Measurements from ENCODE around the gene GLDN. TPM values are rescaled to one million over a fixed set of nuclear protein-coding genes. Genes with fewer than 3 reads are reported as not detected.

Gene GLDN
- total RNA-seq, 1 experiment from 2014 or later, result 1.3 TPM

- H3K27me3 Mint-ChIP-seq (ENCODE audit: low read depth), result no peaks in the 10 kb centered on the region
- H3K9ac ChIP-seq (ENCODE audit: extremely low read depth, insufficient read length, low read length), result no peak overlapping the region
- no peak overlapping the region for H3T11ph ChIP-seq (ENCODE audit: low read length)
- no peak overlapping the region for H3K56ac ChIP-seq (ENCODE audit: insufficient read length, low read depth, low read length)
- H3K23me2 ChIP-seq (ENCODE audit: insufficient read length, low read depth, low read length, poor library complexity, severe bottlenecking), result no peaks in the 10 kb centered on the region
- no peak overlapping the region for H3K4me3 Mint-ChIP-seq
- WGBS (ENCODE audit: extremely low coverage, insufficient read length, low lambda C conversion rate), result no CpG with 5 or more reads among the region's 4 CpGs
- H3K79me2 ChIP-seq (ENCODE audit: insufficient read depth, low read length), result no peaks in the 10 kb centered on the region
- H3K79me1 ChIP-seq (ENCODE audit: insufficient read depth, low read depth, low read length, poor library complexity, severe bottlenecking), result no peaks in the 10 kb centered on the region
- H2AK5ac ChIP-seq (ENCODE audit: insufficient read length, low read length), result no peak overlapping the region
- no peak overlapping the region for H3K4me2 ChIP-seq (ENCODE audit: insufficient read depth, insufficient read length, low read length)
- H3K36me3 Mint-ChIP-seq (ENCODE audit: insufficient read depth in 1 of 3, low read depth in 3 of 3), result no peaks in the 10 kb centered on the region
- no peak overlapping the region for H2AFZ ChIP-seq (ENCODE audit: low read length)
- H3K9me3 ChIP-seq (ENCODE audit: control insufficient read depth, low read depth, low read length), result no peaks in the 10 kb centered on the region
- no peak overlapping the region for H2BK12ac ChIP-seq (ENCODE audit: insufficient read length, low read depth, low read length)
- H3K18ac ChIP-seq (ENCODE audit: insufficient read length, low read depth, low read length), result no peak overlapping the region
- H3K4ac ChIP-seq (ENCODE audit: low read depth, low read length), result no peak overlapping the region
- H4K8ac ChIP-seq (replicated peaks; ENCODE audit: insufficient read length, low read depth, low read length), result no peak overlapping the region
- H4K20me1 ChIP-seq (ENCODE audit: control insufficient read depth, insufficient read depth, insufficient read length), result no peaks in the 10 kb centered on the region
- TF ChIP-seq CTCF (conservative IDR thresholded peaks at IDR 0.05), result no peak
- no peak overlapping the region for H3K23ac ChIP-seq (ENCODE audit: insufficient read length, low read depth, low read length)
- no peak overlapping the region for H2BK15ac ChIP-seq (ENCODE audit: low read depth, low read length)
- no peak overlapping the region for H3K27ac Mint-ChIP-seq
- no peaks in the 10 kb centered on the region; a peak in 1 of 5 replicates for H3K9me3 Mint-ChIP-seq
- no peak overlapping the region for H2BK5ac ChIP-seq (ENCODE audit: insufficient read length, low read length)
- no peak overlapping the region for H2BK20ac ChIP-seq (ENCODE audit: low read depth, low read length, poor library complexity, severe bottlenecking)
- H3K14ac ChIP-seq (ENCODE audit: insufficient read depth, low read length), result peak overlapping the region; percentile 35; the same call in 1 of the 2 replicates
- no peak for DNase-seq
- no peaks in the 10 kb centered on the region for H3K4me1 ChIP-seq (ENCODE audit: insufficient read depth, low read length)
- H3K27me3 ChIP-seq (ENCODE audit: insufficient read depth, low read length), result no peaks in the 10 kb centered on the region
- H4K5ac ChIP-seq (ENCODE audit: insufficient read length, low read depth, low read length), result no peak overlapping the region
- H4K91ac ChIP-seq (ENCODE audit: insufficient read length, low read depth, low read length), result no peak overlapping the region
- peaks cover 7 to 11% of the 10 kb centered on the region in 2 experiments for H3K4me1 Mint-ChIP-seq
- no peak overlapping the region for H3K27ac ChIP-seq (ENCODE audit: insufficient read length, low read depth, low read length)
- no peak overlapping the region for H2BK120ac ChIP-seq (ENCODE audit: low read depth, low read length, poor library complexity, severe bottlenecking)
Measured at GRCh38 chr15:51443282-51443914, 101.9 kb downstream of the GLDN start.
